ENCODE data around the gene IFNA21. TPM values are rescaled to one million over a fixed set of nuclear protein-coding genes. Genes with fewer than 3 reads are reported as not detected.
A peak's percentile ranks its signal among the peaks of the same experiment; 100 is the strongest.

Gene IFNA21
- total and polyA plus RNA-seq, 12 donors: not detected

DNA sequence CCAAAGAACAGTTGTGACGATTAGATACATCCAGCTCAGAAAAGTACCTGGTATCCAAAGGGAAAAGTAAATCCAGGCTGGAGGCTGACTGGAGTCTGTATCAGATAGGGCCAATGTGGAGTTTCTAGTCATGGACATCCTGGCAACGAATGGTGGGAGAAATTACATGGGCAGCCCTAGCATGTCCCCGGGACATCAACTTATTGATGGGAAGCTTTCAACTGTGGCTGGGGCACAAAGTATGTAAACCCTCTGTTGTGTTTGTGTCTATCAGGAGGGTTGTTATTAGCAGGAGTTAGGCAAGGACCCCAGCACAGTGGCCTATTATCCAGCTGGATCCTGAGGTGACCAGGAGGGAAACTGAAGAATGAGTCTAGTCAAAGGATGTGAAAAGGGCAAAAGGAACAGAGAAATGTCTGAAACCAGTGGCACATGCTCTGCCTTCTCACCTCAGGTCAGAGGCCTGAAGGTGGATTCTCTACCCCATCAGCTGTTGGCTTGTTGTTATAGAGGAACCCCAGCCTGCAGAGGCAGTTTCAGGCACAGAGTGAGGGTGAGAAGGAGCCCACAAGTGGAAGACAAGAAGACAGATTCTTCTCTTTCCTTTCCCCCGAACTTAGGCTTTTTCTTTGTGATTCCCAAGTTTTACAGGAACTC lies 44.7 kb downstream of the IFNA21 start:
- TF ChIP-seq POLR2A (IDR thresholded peaks at IDR 0.05): no peak
- TF ChIP-seq, protein P1, sequence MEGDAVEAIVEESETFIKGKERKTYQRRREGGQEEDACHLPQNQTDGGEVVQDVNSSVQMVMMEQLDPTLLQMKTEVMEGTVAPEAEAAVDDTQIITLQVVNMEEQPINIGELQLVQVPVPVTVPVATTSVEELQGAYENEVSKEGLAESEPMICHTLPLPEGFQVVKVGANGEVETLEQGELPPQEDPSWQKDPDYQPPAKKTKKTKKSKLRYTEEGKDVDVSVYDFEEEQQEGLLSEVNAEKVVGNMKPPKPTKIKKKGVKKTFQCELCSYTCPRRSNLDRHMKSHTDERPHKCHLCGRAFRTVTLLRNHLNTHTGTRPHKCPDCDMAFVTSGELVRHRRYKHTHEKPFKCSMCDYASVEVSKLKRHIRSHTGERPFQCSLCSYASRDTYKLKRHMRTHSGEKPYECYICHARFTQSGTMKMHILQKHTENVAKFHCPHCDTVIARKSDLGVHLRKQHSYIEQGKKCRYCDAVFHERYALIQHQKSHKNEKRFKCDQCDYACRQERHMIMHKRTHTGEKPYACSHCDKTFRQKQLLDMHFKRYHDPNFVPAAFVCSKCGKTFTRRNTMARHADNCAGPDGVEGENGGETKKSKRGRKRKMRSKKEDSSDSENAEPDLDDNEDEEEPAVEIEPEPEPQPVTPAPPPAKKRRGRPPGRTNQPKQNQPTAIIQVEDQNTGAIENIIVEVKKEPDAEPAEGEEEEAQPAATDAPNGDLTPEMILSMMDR (IDR thresholded peaks at IDR 0.05): no peak
- no peaks in the 10 kb centered on the region for H3K4me1 ChIP-seq (replicated peaks in 1 of 2)
- intact Hi-C loops (cut with DNase I): no loop called here
- H3K4me3 ChIP-seq: no peak overlapping the region
- WGBS, 4 donors: 74 to 93% (median 77%) methylated on average over 4 of the region's 4 CpGs
- no peak for DNase-seq
- no peaks in the 10 kb centered on the region for H3K36me3 ChIP-seq (replicated peaks in 1 of 2)
- H3K27ac ChIP-seq: no peak overlapping the region
- no peaks in the 10 kb centered on the region for H3K27me3 ChIP-seq
- no peaks in the 10 kb centered on the region for H3K9me3 ChIP-seq (replicated peaks in 1 of 3)

DNA sequence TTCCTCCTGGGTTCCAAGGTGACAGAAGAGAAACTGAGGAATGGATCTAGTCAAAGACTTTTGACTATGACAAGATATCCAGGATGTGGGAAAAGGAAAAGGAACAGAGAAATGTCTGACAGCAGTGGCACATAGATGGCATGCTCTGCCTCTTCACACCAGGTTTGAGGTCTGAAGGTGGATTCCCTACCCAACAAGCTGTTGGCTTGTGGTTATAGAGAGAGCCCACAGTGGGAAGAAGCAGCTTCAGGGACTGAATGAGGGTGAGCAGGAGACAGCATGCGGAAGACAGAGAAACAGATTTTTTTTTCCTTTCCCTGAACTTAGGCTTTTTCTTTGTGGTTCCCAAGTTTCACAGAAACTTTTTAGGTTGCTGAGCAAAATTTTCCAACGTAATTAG lies 45.4 kb downstream of the IFNA21 start:
- Histone ChIP-seq H3K4me3 (no peak overlapping the region), H3K27ac (no peak overlapping the region), H3K9me3 (replicated peaks in 1 of 3) (no peaks in the 10 kb centered on the region), H3K36me3 (replicated peaks in 1 of 2) (no peaks in the 10 kb centered on the region), H3K27me3 (no peaks in the 10 kb centered on the region), H3K4me1 (replicated peaks in 1 of 2) (no peaks in the 10 kb centered on the region)
- WGBS, 4 donors: 88 to 93% (median 89%) methylated on average over 2 of the region's 2 CpGs
- DNase-seq: no peak
- intact Hi-C loops (cut with DNase I): no loop called here
- TF ChIP-seq, protein P1 (IDR thresholded peaks at IDR 0.05): no peak
- no peak for TF ChIP-seq POLR2A (IDR thresholded peaks at IDR 0.05)

DNA sequence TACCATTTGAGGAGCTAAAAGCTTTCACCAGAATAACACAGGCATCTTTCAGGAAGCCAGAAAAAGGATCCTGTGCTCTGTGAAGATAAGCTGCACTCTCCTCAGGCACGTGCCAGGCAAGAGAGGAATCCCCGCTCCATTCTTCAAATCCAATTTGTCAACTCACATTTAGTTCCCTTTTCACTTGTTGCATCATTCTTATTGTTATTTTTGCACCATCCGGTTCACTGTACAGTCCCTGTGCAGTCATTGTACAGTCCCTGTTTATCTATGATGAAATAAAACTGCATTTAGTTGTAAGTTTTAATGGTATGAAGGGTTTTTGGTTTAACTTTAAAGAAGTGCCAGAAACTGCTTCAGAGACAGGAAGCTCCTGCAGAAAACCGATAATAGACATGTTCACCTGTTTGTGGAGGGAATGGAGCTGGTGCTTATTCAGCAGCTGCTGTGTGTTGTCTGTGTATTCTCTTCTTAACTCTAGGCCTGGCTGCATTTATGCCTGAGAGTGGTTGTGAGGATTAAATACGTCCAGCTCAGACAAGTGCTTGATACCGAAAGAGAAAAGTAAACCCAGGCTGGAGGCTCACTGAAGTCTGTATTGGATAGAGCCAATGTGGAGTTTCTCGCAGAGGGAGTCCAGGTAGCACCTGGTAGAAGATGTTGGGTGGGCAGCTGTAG lies 47.2 kb downstream of the IFNA21 start:
- DNase-seq: peak in 2 of 7 donors; percentile 4 to 15
- no peaks in the 10 kb centered on the region for H3K36me3 ChIP-seq (replicated peaks in 1 of 2)
- no peak overlapping the region for H3K4me3 ChIP-seq
- no peaks in the 10 kb centered on the region for H3K27me3 ChIP-seq
- WGBS, 4 donors: 70 to 81% (median 74%) methylated on average over 7 of the region's 7 CpGs
- H3K4me1 ChIP-seq (replicated peaks in 1 of 2): no peaks in the 10 kb centered on the region
- H3K27ac ChIP-seq: no peak overlapping the region
- intact Hi-C loops (cut with DNase I): no loop called here
- no peaks in the 10 kb centered on the region for H3K9me3 ChIP-seq (replicated peaks in 1 of 3)
- TF ChIP-seq, protein P1 (IDR thresholded peaks at IDR 0.05): no peak
- TF ChIP-seq POLR2A (IDR thresholded peaks at IDR 0.05): no peak

Small RNAs within 50 kb of the gene (small RNA-seq; reads per million reads assigned to genes)
- 0 reads per million in 2 donors for gene RF00019

Other genes with a start within 250 kb of the IFNA21 start
- gene HACD4, start 135.0 kb downstream of the IFNA21 start, total RNA-seq: 10 to 100 TPM in 2 of 9 donors, 1 to 10 TPM in 7; 1.2 to 13.7 (median 4.7) TPM
- 1 to 10 TPM; 1.7 to 2.6 (median 2.1) TPM for gene HACD4, start 135.0 kb downstream of the IFNA21 start, polyA plus RNA-seq
- not detected for gene IFNB1, start 88.7 kb downstream of the IFNA21 start, total RNA-seq
- gene IFNB1, start 88.7 kb downstream of the IFNA21 start, polyA plus RNA-seq: not detected
- not detected for gene IFNW1, start 24.8 kb downstream of the IFNA21 start, total RNA-seq
- not detected for gene IFNW1, start 24.8 kb downstream of the IFNA21 start, polyA plus RNA-seq
- not detected for gene IFNA4, start 20.9 kb upstream of the IFNA21 start, total RNA-seq
- gene IFNA4, start 20.9 kb upstream of the IFNA21 start, polyA plus RNA-seq: not detected
- gene IFNA7, start 35.5 kb upstream of the IFNA21 start, total RNA-seq: not detected
- not detected for gene IFNA7, start 35.5 kb upstream of the IFNA21 start, polyA plus RNA-seq
- not detected for gene IFNA10, start 40.5 kb upstream of the IFNA21 start, total RNA-seq
- not detected for gene IFNA10, start 40.5 kb upstream of the IFNA21 start, polyA plus RNA-seq
- gene IFNA16, start 50.7 kb upstream of the IFNA21 start, total RNA-seq: not detected
- not detected for gene IFNA16, start 50.7 kb upstream of the IFNA21 start, polyA plus RNA-seq
- not detected for gene IFNA17, start 61.6 kb upstream of the IFNA21 start, total RNA-seq
- not detected for gene IFNA17, start 61.6 kb upstream of the IFNA21 start, polyA plus RNA-seq
- not detected for gene IFNA14, start 73.3 kb upstream of the IFNA21 start, total RNA-seq
- not detected for gene IFNA14, start 73.3 kb upstream of the IFNA21 start, polyA plus RNA-seq
- under 1 TPM in 1 of 9 donors, not detected in 8; 0.72 TPM for gene IFNA5, start 138.7 kb upstream of the IFNA21 start, total RNA-seq
- gene IFNA5, start 138.7 kb upstream of the IFNA21 start, polyA plus RNA-seq: not detected
- gene KLHL9, start 168.7 kb upstream of the IFNA21 start, total RNA-seq: 10 to 100 TPM; 16.6 to 30.4 (median 21.9) TPM
- gene KLHL9, start 168.7 kb upstream of the IFNA21 start, polyA plus RNA-seq: 10 to 100 TPM in 1 of 3 donors, 1 to 10 TPM in 2; 6.7 to 20.3 (median 7.4) TPM
- gene IFNA6, start 184.2 kb upstream of the IFNA21 start, total RNA-seq: not detected
- gene IFNA6, start 184.2 kb upstream of the IFNA21 start, polyA plus RNA-seq: not detected
- not detected for gene IFNA13, start 201.4 kb upstream of the IFNA21 start, total RNA-seq
- gene IFNA13, start 201.4 kb upstream of the IFNA21 start, polyA plus RNA-seq: not detected
- not detected for gene IFNA2, start 218.7 kb upstream of the IFNA21 start, total RNA-seq
- not detected for gene IFNA2, start 218.7 kb upstream of the IFNA21 start, polyA plus RNA-seq
- gene IFNA8, start 242.5 kb upstream of the IFNA21 start, total RNA-seq: not detected
- gene IFNA8, start 242.5 kb upstream of the IFNA21 start, polyA plus RNA-seq: not detected

All from adrenal gland (tissue), 12 donors.